ENCODE measurements around the gene UGT3A2.

The UGT3A2 gene

GRCh38 chr5:36066540-36067210 lies at the start of gene UGT3A2:
UGT3A2 (minus strand) TSS chr5:36066882; CDS start chr5:36066789, 93 bp downstream.
- DNase-seq (ENCODE audit: insufficient read length, low spot score) (no peak), FAIRE-seq (no peak)
- no peak for TF ChIP-seq CTCF (IDR thresholded peaks at IDR 0.05; ENCODE audit: insufficient read depth, missing control alignments)

DNA sequence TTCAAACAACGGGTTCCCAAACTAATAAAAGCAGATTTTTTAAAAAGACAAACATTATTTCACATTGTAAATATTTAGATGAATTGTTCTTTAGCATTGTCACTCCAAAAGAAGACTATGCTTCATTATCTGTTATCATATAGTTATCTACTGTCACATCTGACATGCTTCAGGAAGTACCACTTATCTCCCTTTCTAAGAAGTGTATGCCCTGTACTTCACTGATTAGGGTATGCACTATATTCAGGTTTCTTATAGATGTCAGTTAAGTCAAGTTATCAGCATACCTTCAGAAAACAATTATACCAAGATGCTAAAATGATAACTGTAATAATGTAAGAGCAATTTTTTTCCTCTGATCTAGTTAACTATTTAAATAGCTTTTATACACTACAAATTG lies 44.6 kb upstream of the UGT3A2 start:
- DNase-seq (ENCODE audit: insufficient read length, low spot score) (no peak), FAIRE-seq (no peak)
- no peak for TF ChIP-seq CTCF (IDR thresholded peaks at IDR 0.05; ENCODE audit: insufficient read depth, missing control alignments)

GRCh38 chr5:36108758-36109460 lies 42.2 kb upstream of the UGT3A2 start:
- FAIRE-seq (no peak), DNase-seq (ENCODE audit: insufficient read length, low spot score) (no peak)
- no peak for TF ChIP-seq CTCF (IDR thresholded peaks at IDR 0.05; ENCODE audit: insufficient read depth, missing control alignments)

DNA sequence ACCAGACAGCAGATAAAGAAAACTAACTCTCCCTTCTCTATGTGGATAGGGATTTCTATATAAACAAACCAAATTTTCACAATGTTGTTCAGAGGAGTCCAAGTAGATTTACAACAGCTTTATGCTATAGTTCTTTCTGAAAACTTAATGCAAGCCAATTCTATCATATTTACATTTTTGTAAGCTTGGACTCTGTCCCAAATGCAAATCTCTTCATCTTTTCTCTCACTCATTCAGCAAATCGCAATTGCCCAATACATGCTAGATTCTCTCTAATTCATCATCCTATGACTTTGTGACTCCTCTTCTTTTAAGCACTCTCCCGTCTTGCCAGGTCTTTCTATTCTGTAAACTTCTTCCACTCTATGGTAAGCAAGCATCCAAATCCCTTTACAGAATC lies 39.1 kb upstream of the UGT3A2 start:
- FAIRE-seq (no peak), DNase-seq (ENCODE audit: insufficient read length, low spot score) (no peak)
- TF ChIP-seq CTCF (IDR thresholded peaks at IDR 0.05; ENCODE audit: insufficient read depth, missing control alignments), result no peak

DNA sequence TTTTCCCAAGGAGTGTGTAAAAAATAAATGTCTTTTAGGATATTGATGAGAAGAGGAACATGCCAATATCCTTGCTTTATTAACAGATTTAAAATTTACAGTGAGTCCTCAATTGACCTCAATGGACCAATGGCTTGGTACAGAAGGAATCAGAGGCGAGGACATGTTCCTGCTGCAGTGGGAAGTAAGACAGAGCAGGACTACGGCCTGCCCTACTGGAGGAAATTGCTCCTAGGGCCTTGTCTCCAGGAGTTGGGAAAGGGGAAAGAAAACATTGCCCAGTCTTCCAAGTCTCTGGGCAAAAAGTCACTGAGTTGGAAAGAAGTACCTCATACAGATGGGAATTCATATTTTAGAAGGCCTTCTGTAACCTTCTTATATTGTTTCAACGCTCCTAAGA lies 33.1 kb upstream of the UGT3A2 start:
- TF ChIP-seq CTCF (IDR thresholded peaks at IDR 0.05; ENCODE audit: insufficient read depth, missing control alignments), result no peak
- FAIRE-seq, result no peak

DNA sequence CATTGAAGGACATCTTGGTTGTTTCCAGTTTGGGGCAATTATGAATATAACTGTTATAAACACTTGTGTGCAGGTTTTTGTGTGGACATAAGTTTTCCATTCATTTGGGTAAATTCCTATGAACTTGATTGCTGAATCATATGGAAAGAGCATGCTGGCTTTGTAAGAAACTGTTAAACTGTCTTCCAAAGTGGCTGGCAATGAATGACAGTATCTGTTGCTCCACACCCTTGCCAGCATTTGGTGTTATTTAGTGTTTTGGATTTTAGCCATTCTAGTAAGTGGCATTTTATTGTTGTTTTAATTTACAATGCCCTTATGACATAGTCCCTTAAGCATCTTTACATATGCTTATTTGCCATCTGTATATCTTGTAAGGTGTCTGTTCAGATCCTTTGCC lies 29.8 kb upstream of the UGT3A2 start:
- FAIRE-seq, result no peak
- TF ChIP-seq CTCF (IDR thresholded peaks at IDR 0.05; ENCODE audit: insufficient read depth, missing control alignments), result no peak
- no peak for DNase-seq (ENCODE audit: insufficient read length, low spot score)

More for the DNA sequence above, 33.1 kb upstream of the UGT3A2 start:
- DNase-seq (ENCODE audit: insufficient read length, low spot score), result no peak

DNA sequence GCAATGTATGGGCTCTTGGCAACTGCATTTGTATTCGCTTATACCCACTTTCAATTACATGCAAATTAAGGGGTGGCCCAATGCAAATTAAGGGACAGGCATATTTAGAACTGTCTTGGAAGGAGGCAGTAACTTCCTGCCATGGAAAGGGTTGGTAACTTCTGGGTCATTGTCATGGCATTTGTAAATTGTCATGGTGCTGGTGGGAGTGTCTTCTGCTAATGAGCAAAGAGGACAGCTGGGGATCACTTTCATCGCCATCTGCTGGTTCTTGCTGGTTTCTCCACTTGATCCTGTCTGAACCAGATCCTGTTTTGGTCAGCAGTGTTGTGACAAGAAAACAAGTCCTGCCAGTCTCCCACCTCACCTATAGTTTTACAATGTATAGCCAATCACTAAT lies 23.3 kb upstream of the UGT3A2 start:
- peak; percentile 90 for FAIRE-seq
- peak; percentile 19 for TF ChIP-seq CTCF (IDR thresholded peaks at IDR 0.05; ENCODE audit: insufficient read depth, missing control alignments)
- DNase-seq (ENCODE audit: insufficient read length, low spot score), result no peak
